Hepatic stellate cell (primary cell): ENCODE measurements around the gene EGLN1.

Experiments used
- DNase-seq: peaks from one replicate; pipeline ENCODE4 v3.0.0; 2011; ENCODE audit warnings: low spot score

EGLN1 gene

DNA sequence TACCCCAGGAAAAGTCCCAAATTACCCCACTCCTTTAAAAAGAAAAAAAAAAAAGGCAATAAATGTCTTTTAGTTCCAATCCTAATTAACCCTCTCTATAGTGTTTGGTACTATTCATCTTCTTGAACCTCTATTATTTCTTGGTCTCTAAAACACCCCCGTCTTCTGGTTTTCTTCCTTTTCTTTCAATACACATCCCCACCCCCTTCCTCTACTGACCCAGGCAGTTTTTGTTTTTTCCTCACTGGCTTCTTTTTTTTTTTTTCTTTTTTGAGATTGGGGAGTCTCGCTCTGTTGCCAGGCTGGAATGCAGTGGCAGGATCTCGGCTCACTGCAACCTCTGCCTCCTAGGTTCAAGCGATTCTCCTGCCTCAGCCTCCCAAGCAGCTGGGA, 26.1 kb downstream of the EGLN1 start:
- DNase-seq: no peak

DNA sequence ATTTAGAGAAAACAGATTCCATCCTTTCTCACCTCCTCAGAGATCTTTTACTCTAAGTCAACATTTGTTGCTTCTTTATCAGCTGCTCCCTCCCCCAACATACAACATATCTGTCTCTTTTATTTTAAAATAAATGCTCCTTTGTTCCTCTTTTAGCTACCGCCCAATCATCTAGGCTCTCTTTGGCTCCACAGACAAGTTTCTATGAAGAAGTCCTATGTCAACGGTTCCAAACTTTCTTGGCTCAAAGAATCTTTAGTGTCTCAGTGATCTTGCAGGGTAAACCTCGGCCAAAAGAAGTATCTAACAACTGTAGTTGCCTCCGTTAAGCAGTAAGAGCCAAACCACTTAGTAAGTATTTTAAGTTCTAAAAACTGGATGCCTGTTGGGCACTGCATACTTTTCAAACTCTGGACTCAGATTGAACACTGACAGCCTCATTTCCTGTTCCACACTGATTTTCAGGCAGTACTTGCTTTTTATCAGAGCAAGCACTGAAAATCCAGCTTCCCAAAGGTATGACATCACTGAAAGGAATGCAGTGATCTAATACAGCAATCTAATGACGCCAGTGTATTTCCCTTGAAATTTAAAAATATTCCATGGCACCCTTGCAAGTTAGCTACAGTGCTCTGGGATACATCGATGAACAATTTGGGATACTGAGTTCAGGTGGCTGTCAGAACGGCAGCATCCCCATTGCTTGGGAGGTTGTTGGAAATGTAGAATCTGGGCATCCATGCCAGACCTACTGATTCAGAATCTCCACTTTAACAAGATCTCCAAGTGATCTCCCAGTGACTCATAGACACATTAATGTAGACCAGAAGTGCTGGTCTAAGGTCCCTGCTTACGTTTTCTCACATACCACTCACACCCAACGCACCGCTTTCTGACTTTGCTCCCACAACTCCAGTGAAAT, 26.8 kb downstream of the EGLN1 start:
- DNase-seq: peak; percentile 76

DNA sequence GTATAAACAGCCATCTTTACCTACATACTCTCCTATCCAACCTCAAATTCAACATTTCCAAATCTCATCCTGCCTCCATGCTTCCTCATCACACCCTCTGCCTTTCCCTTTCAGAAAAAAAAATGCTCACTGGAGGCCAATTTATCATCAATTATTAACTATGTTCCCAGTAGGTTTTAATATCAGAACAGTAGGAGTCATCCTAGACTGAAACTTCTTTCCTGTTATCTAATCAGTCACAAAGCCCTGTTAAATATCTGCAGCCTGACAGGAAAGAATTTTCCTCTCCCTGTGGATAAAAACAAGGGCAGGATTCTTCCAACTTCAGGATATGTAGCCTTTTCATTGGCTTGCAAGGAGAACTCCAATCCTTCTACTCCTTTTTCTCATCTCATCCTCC, 28.4 kb downstream of the EGLN1 start:
- no peak for DNase-seq

DNA sequence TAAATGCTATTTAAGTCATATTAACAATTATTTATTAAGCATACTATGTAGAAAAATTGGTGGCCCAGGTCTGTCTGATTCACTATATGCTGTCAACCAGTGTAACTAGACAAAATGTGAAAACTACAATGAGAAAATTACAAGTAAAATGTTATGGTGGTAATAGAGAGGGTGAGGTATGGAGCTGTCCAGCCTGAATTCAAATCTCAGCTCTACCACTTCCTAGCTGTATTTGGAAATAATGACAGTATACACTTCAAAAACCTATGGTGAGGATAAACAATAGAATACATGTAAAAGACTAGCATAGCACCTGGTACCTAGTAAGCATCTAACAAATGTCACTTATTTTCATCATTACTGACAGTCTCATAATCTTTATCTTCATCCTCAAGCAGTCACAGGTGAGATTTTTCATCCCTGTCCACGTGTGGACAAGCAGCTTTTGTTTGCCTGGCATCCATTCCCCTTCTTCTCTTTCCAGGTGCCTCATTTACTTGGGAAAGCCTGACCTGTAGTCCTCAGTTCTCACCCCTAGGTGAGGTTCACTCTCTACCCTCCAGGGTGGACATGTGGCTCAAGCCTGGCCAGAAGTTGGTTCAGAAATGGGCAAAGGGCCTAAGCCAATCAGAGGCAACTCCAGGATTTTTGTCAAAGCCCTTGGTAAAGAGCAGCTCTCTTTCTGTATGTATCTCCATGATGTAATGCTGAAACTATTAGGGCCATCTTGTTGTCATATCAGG, 29.5 kb downstream of the EGLN1 start:
- no peak for DNase-seq

DNA sequence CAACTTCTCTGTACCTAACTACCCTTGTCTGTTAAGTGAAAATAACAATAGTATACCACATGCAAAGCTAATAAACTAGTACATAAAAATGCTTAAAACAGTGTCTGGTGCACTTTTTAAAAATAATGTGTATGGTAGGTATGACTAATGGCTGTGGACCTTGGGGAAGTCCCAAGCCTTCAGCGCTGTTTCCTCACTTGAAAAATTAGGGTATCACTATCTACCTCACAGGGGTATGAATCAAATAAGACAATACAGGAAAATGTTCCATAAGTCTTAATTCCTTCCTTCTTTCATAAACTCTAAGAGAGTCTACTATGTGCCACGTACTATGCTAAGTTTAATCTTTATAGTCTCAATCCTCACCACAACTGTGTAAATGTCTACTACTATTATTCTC, 32.0 kb downstream of the EGLN1 start:
- DNase-seq: no peak

- DNase-seq: no peak
Measured at GRCh38 chr1:231387770-231388669, 34.1 kb downstream of the EGLN1 start.

DNA sequence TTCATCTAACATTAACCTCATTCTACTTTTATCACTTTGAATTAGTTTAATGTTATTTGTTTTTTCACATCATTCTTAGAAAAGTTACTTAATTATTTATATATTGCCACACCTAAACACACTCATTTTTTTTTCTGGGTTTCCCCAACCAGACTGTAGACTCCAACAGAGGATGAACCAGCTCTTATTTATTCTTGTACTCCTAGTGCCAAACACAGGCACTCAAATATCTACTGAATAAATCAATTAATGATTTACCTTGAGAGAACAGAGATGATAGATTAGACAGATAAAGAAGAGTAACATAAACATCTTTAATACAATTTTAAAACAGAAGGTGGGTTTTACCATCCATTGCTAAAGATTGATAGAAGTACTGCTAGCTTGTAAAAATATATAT, 35.6 kb downstream of the EGLN1 start:
- no peak for DNase-seq

GRCh38 chr1:231385416-231385748, 36.7 kb downstream of the EGLN1 start:
- no peak for DNase-seq

GRCh38 chr1:231384696-231385415, 37.2 kb downstream of the EGLN1 start:
- no peak for DNase-seq

DNA sequence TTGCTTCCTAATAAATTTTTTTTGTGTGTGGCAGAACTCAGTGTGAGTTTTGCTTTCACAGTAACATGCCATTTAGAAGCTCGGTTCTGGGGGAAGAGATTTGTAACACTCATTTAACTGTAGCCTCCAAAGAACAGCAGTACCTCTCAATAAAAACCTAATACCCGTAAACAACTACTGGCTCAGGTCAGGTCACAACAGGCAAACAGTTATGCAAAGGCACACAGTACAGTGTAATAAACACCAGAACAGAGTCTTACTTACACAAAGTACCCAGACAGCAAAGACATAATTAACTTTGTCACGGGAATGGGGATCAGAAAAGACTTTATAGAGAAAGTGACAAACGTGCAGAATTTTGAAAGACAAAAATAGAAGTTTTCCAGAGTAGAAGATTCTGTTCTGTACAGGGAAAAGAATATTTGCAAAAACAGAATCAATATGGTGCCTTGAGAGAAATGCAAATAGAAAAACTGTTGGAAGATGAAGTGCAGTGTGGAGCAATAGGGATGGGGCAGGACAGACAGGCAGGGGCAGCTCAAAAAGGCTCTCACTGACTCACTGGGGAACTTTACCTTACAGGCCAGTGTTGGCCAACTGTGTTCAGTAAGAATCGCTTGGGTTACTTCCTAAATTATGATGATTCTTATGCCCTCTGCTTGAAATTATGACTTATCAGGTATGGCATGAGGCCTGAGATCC, 38.8 kb downstream of the EGLN1 start:
- DNase-seq: no peak

GRCh38 chr1:231382426-231382825, 39.7 kb downstream of the EGLN1 start:
- no peak for DNase-seq

GRCh38 chr1:231381729-231382128, 40.4 kb downstream of the EGLN1 start:
- no peak for DNase-seq

DNA sequence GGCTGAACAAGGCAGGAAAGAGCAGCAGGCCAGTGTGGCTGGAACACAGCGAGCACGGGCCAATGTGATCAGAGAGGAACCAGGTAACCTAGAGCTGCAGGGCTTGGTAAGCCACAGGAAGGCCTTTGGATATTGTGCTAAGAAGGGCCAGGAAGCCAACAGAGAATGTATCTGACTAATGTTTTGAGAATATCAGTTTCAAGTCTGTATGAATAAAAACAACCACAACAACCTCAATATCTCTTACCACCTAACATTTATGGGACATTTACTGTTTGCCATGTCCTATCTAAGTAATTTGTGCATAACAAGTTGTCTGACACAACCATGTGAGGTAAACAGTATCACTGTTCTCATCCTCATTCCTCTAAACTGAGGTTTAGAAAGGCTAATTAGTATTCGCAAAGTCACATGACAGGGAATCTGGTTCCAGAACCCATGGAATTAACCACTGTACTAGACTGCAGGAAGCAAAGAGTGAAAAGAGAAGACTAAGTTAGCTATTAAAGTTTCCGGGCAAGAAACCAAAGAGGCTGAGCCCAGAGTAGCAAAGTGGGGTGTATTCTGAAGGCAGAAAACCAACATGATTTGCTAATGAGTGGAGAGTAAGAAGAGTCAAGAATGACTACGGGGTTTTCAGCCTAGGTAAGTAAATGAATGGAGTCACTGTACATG, 45.1 kb downstream of the EGLN1 start:
- no peak for DNase-seq

GRCh38 chr1:231376101-231376500, 46.0 kb downstream of the EGLN1 start:
- DNase-seq: no peak

- DNase-seq: no peak
Measured at GRCh38 chr1:231374394-231374793, 47.7 kb downstream of the EGLN1 start.

- no peak for DNase-seq
Measured at GRCh38 chr1:231372501-231372900, 49.6 kb downstream of the EGLN1 start.

DNA sequence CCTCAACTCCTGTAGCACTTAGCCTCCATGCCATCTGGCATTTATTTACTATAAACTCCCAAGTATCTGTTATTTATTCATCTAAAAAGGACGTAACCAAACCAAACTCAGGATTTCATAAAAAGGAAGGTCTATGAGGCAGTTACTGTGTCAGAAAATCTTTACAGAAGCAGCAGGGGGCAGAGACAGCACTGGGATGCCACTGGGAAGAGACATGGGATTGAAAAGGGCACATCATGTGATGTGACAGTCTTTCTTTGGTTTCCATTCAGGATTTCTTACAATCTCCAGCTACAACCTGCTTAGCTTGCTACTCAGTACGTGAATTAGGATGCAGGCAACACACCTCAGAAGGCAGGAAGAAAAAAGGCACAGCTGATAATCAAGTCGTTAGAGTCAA, 52.8 kb downstream of the EGLN1 start:
- no peak for DNase-seq

GRCh38 chr1:231364192-231364591, 57.9 kb downstream of the EGLN1 start:
- no peak for DNase-seq

DNA sequence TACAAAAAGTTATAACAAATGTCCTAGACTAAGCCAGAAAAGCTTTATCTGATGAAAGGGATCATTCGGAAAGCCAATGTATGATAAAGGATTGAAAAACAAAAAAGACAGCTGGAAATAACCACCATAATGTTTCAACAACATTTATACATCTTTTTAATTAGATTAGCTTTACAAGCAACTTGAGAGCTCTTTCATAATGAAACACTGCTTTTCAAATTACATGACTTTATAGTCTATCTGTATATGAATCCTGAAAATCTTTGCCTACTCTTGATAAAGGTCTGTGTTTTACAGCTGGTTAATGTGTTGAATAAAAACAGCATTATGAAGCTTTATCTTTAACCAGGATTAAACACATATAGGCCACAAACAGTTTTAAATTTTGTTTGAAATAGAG, 58.5 kb downstream of the EGLN1 start:
- DNase-seq: no peak

GRCh38 chr1:231362325-231362724, 59.8 kb downstream of the EGLN1 start:
- DNase-seq: no peak

- no peak for DNase-seq
Measured at GRCh38 chr1:231359113-231359512, 63.0 kb downstream of the EGLN1 start.
